Activated CD4-positive, alpha-beta T cell treated with anti-CD3 and anti-CD28 coated beads, Interleukin-2, amount 10 ng/mL, durations not matched to agents 24 days and 14 days (primary cell): ENCODE data around the gene GHRH. TPM values are rescaled to one million over a fixed set of nuclear protein-coding genes. Genes with fewer than 3 reads are reported as not detected.

Experiments used
- DNase-seq: peaks from one replicate; pipeline ENCODE4 v3.0.0; 2022
- H3K27ac Mint-ChIP-seq: one replicate; pipeline ENCODE4 v1.8.0; 2022; ENCODE audit warnings: mild to moderate bottlenecking, mixed read lengths
- H3K27me3 Mint-ChIP-seq: one replicate; pipeline ENCODE4 v1.8.0; 2022; ENCODE audit warnings: mixed read lengths
- H3K36me3 Mint-ChIP-seq: one replicate; pipeline ENCODE4 v1.8.0; 2022; ENCODE audit warnings: low read depth, mild to moderate bottlenecking, mixed read lengths
- H3K4me1 Mint-ChIP-seq: one replicate; pipeline ENCODE4 v1.8.0; 2021; ENCODE audit warnings: mixed read lengths
- H3K4me3 Mint-ChIP-seq: one replicate; pipeline ENCODE4 v1.8.0; 2022; ENCODE audit warnings: mild to moderate bottlenecking, moderate library complexity, mixed read lengths
- H3K9me3 Mint-ChIP-seq: one replicate; pipeline ENCODE4 v1.8.0; 2021; ENCODE audit warnings: mixed read lengths
- intact Hi-C: fragments of 100-400 bp; cut with micrococcal nuclease; formaldehyde crosslinking; loops from one replicate; pipeline ENCODE4 v1.15.1; 2023
- total RNA-seq: library from RNA; stranded (reverse); gene quantifications from 2 replicates; pipeline ENCODE4 v1.2.3, GENCODE V29; 2022

GHRH gene
- total RNA-seq, 1 donor from 2014 or later: not detected

GRCh38 chr20:37262505-37262904, 891 bp upstream of the GHRH start:
- H3K27ac Mint-ChIP-seq: no peak overlapping the region
- no peaks in the 10 kb centered on the region for H3K4me1 Mint-ChIP-seq
- peaks cover 2% of the 10 kb centered on the region for H3K27me3 Mint-ChIP-seq
- DNase-seq: no peak
- no peaks in the 10 kb centered on the region for H3K36me3 Mint-ChIP-seq
- no peaks in the 10 kb centered on the region for H3K9me3 Mint-ChIP-seq
- H3K4me3 Mint-ChIP-seq: no peak overlapping the region
- intact Hi-C loops: no loop called here

- Mint-ChIP-seq H3K4me3 (no peak overlapping the region), H3K36me3 (no peaks in the 10 kb centered on the region), H3K9me3 (no peaks in the 10 kb centered on the region), H3K27ac (no peak overlapping the region), H3K4me1 (no peaks in the 10 kb centered on the region), H3K27me3 (peaks cover 2% of the 10 kb centered on the region)
- no peak for DNase-seq
- intact Hi-C loops: no loop called here
Observed at GRCh38 chr20:37260923-37261322, 691 bp downstream of the GHRH start.

DNA sequence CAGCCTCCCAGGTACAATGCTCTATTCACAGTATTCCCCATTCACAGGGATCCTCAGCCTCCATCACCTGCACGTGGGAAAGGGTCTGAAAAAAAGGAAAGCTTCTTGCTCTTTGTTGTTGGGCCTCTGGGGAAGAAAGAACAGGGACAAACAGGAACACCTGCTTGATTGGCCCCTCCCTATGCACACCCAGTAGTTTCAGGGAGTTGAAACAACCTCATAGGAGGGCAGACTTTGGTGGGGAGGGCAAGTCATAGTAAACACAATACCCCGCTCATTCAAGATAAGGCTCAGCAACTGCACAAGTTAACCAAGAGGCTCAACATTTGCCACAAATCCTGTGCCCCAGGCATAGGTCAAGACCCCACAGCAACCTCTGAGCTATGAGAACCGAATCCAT, 1.7 kb downstream of the GHRH start:
- H3K27ac Mint-ChIP-seq: no peak overlapping the region
- no peaks in the 10 kb centered on the region for H3K9me3 Mint-ChIP-seq
- intact Hi-C loops: no loop called here
- no peak for DNase-seq
- peaks cover 2% of the 10 kb centered on the region for H3K27me3 Mint-ChIP-seq
- H3K36me3 Mint-ChIP-seq: no peaks in the 10 kb centered on the region
- no peaks in the 10 kb centered on the region for H3K4me1 Mint-ChIP-seq
- no peak overlapping the region for H3K4me3 Mint-ChIP-seq

- no peaks in the 10 kb centered on the region for H3K4me1 Mint-ChIP-seq
- DNase-seq: no peak
- peaks cover 4% of the 10 kb centered on the region for H3K27me3 Mint-ChIP-seq
- intact Hi-C loops: no loop called here
- H3K4me3 Mint-ChIP-seq: no peak overlapping the region
- no peaks in the 10 kb centered on the region for H3K9me3 Mint-ChIP-seq
- H3K27ac Mint-ChIP-seq: no peak overlapping the region
- H3K36me3 Mint-ChIP-seq: no peaks in the 10 kb centered on the region
Observed at GRCh38 chr20:37259031-37259430, 2.6 kb downstream of the GHRH start.

GRCh38 chr20:37257988-37258387, 3.6 kb downstream of the GHRH start:
- H3K4me1 Mint-ChIP-seq: no peaks in the 10 kb centered on the region
- no peak overlapping the region for H3K4me3 Mint-ChIP-seq
- no peaks in the 10 kb centered on the region for H3K9me3 Mint-ChIP-seq
- no peak overlapping the region for H3K27ac Mint-ChIP-seq
- intact Hi-C loops: no loop called here
- peaks cover 4% of the 10 kb centered on the region for H3K27me3 Mint-ChIP-seq
- no peaks in the 10 kb centered on the region for H3K36me3 Mint-ChIP-seq
- DNase-seq: no peak

DNA sequence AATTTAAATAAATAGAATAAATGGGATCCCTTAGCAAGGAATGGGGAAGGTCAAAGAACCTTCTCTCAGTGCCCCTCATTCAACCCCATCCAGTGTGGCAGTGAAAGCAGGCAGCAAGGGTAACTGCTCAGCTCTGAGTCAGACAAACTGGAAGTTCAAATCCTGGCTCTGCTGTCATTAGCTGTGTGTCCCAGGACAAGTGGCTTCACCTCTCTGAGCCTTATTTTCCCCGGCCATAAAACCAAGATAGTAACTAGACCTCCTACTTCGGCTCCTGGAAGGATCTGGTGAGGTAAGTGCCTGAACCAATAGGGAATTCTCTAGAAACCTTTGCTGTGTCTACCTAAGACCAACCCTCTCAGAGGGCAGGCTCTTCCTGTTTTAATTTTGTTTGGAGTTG, 4.1 kb downstream of the GHRH start:
- H3K4me3 Mint-ChIP-seq: no peak overlapping the region
- no peak overlapping the region for H3K27ac Mint-ChIP-seq
- no peaks in the 10 kb centered on the region for H3K4me1 Mint-ChIP-seq
- H3K36me3 Mint-ChIP-seq: no peaks in the 10 kb centered on the region
- H3K9me3 Mint-ChIP-seq: no peaks in the 10 kb centered on the region
- intact Hi-C loops: no loop called here
- H3K27me3 Mint-ChIP-seq: peaks cover 4% of the 10 kb centered on the region
- no peak for DNase-seq

GRCh38 chr20:37256286-37256685, 5.3 kb downstream of the GHRH start:
- Mint-ChIP-seq H3K9me3 (no peaks in the 10 kb centered on the region), H3K4me1 (no peaks in the 10 kb centered on the region), H3K27me3 (peaks cover 4% of the 10 kb centered on the region), H3K27ac (no peak overlapping the region), H3K36me3 (no peaks in the 10 kb centered on the region), H3K4me3 (no peak overlapping the region)
- intact Hi-C loops: no loop called here
- no peak for DNase-seq

DNA sequence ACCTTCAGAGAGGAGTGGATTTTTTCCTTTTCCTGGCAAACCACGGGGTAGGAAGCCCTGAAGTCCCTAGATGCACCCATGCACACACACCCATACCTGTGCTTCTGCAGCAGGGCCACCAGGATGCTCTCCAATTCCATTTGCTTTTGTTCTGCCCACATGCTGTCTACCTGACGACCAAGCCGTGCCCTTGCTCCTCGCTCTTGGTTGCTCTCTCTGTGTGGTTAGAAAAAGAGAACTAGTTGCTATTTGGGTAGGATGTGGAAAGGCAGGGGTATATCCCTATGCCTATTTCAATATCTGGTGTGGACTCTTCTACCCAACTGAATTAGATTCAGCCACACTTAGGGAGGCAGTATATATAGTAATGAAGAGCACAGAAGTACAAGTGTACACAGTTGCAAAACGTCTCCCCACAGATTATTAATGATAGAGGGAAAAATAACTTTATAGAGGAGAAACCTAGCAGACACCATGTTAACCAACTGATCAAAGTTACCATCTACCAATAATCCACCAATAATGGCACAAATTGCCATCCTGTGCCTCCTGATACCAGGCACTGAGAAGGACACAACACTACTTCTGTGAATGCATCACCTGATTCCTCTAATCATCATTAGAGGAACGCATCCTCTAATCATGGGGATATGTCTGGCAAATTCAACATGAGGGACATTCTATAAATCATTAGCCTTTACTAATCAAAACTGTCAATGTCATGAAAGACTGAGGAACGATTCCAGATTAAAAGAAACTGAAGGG, 7.3 kb downstream of the GHRH start:
- Mint-ChIP-seq H3K27ac (no peak overlapping the region), H3K9me3 (no peaks in the 10 kb centered on the region), H3K4me1 (no peaks in the 10 kb centered on the region), H3K36me3 (no peaks in the 10 kb centered on the region), H3K4me3 (no peak overlapping the region), H3K27me3 (peaks cover 2% of the 10 kb centered on the region)
- DNase-seq: no peak
- intact Hi-C loops: no loop called here

- Mint-ChIP-seq H3K9me3 (no peaks in the 10 kb centered on the region), H3K36me3 (no peaks in the 10 kb centered on the region), H3K27me3 (peaks cover 2% of the 10 kb centered on the region), H3K4me1 (no peaks in the 10 kb centered on the region), H3K4me3 (no peak overlapping the region), H3K27ac (no peak overlapping the region)
- DNase-seq: no peak
- intact Hi-C loops: no loop called here
Observed at GRCh38 chr20:37253087-37253486, 8.5 kb downstream of the GHRH start.

DNA sequence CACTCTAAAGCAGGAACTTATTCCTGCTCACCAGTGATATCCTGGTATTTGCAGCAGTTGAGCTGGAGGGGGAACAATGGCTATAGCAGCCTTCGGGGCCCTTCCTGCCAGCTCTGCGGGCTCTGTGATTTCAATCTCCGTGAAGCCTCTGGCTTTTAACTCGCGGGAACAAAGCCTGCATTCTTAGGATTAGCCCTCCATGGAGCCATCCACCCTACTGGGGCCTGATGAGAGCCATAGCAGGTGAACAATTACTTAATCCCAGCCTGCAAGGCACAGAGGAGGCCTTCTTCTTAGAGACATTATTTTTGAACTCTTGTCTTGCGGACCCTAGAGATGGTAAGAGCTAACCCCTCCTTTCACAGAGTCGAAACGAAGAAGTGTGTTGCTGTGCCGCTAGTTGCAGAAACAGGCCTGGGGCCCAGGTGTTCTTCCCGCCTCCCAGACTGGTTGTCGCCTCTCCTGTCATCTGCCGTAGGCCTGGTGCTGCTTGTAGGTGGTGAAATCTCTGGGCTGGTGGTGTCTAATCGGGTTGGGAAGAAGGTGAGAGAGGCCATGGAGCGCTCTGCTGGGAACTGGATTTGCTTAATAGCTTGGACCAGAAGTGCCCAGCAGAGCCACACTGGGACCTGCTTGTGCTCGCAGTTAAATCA, 9.7 kb downstream of the GHRH start:
- intact Hi-C loops: no loop called here
- H3K27me3 Mint-ChIP-seq: peaks cover 2% of the 10 kb centered on the region
- H3K36me3 Mint-ChIP-seq: no peaks in the 10 kb centered on the region
- no peak for DNase-seq
- no peaks in the 10 kb centered on the region for H3K9me3 Mint-ChIP-seq
- no peaks in the 10 kb centered on the region for H3K4me1 Mint-ChIP-seq
- H3K27ac Mint-ChIP-seq: no peak overlapping the region
- no peak overlapping the region for H3K4me3 Mint-ChIP-seq

DNA sequence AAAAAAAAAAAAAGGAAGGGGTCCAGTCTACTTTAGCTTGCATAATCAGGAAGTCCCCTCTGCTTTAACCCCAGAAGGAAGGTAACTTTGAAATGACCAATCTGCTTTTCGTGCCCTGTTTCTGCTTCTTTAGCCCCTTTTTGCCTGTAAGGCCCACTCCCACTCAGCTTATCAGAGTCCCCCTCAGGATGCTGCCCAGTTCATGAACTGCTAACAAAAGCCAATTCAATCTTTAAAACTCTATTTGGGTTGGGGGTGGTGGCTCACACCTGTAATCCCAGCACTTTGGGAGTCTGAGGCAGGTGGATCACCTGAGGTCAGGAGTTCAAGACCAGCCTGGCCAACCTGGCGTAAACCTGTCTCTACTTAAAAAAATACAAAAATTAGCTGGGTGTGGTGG, 12.3 kb downstream of the GHRH start:
- DNase-seq: no peak
- no peaks in the 10 kb centered on the region for H3K9me3 Mint-ChIP-seq
- peaks cover 4% of the 10 kb centered on the region for H3K36me3 Mint-ChIP-seq
- H3K27ac Mint-ChIP-seq: no peak overlapping the region
- no peak overlapping the region for H3K4me3 Mint-ChIP-seq
- intact Hi-C loops: no loop called here
- no peaks in the 10 kb centered on the region for H3K4me1 Mint-ChIP-seq
- H3K27me3 Mint-ChIP-seq: peaks cover 2% of the 10 kb centered on the region

GRCh38 chr20:37247547-37247946, 14.1 kb downstream of the GHRH start:
- no peaks in the 10 kb centered on the region for H3K9me3 Mint-ChIP-seq
- intact Hi-C loops: no loop called here
- H3K4me3 Mint-ChIP-seq: no peak overlapping the region
- no peaks in the 10 kb centered on the region for H3K4me1 Mint-ChIP-seq
- H3K27me3 Mint-ChIP-seq: no peaks in the 10 kb centered on the region
- no peak overlapping the region for H3K27ac Mint-ChIP-seq
- H3K36me3 Mint-ChIP-seq: peaks cover 14% of the 10 kb centered on the region
- no peak for DNase-seq

- no peak for DNase-seq
- H3K4me1 Mint-ChIP-seq: no peaks in the 10 kb centered on the region
- no peak overlapping the region for H3K27ac Mint-ChIP-seq
- peaks cover 18% of the 10 kb centered on the region for H3K36me3 Mint-ChIP-seq
- no peaks in the 10 kb centered on the region for H3K27me3 Mint-ChIP-seq
- no peak overlapping the region for H3K4me3 Mint-ChIP-seq
- intact Hi-C loops: no loop called here
- no peaks in the 10 kb centered on the region for H3K9me3 Mint-ChIP-seq
Observed at GRCh38 chr20:37246736-37247135, 14.9 kb downstream of the GHRH start.

DNA sequence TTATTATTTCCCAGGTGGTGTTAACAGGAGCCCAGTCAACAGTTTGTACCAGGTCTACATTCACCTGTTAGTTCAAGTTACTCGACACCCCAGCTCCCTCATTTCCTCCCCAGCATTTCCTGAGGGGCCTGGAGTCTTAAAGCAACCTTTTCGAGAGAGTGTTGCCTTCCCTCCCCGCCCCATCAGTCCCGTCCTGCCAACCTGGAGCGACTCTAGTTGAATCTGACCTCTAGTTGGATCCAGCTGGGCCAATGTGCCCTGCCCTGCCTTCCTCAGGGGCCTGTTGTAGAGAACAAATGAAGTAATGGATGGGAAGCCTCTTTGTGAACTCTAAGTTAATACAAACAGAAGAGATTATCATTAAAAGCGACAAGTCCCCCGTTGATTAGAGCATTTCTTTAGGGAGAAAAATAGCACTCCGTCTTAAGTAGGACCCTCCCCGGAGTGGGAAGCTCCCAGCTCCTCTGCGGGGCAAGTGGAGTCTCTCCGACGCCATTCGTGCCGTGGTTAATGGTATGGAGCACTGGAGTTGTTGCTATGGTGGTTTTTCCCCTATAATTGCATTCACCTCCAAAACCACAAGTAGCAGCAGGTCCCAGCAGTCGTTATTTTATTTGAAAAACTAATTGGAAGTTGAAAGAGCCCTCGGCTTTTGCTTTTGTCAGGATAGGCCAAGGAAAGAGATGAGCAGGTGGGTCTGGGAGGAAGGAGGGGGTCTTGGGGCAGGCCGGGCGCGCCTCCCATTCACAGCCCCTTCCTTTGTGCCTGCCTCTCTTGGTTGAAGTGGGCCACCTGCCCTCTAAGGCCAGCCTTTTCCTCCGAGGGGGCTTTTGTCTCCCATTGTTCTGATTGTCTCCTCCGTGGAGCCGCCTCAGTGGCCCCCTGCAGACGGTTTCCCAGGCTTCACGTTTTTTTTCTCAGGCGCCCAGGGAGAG, 16.1 kb downstream of the GHRH start:
- intact Hi-C loops: no loop called here

More for the DNA sequence above, 16.1 kb downstream of the GHRH start:
- H3K9me3 Mint-ChIP-seq: no peaks in the 10 kb centered on the region
- H3K27ac Mint-ChIP-seq: no peak overlapping the region
- H3K4me1 Mint-ChIP-seq: no peaks in the 10 kb centered on the region
- no peak for DNase-seq
- H3K36me3 Mint-ChIP-seq: peaks cover 28% of the 10 kb centered on the region
- no peak overlapping the region for H3K4me3 Mint-ChIP-seq
- H3K27me3 Mint-ChIP-seq: no peaks in the 10 kb centered on the region
